GM18502 (cell line): ENCODE data around the gene EIF2AK3.
A peak's percentile ranks its signal among the peaks of the same experiment; 100 is the strongest.

ENCODE experiments used
- ATAC-seq: cut with Tn5 transposase; IDR thresholded peaks from one replicate; pipeline ENCODE4 v1.9.1; 2021; ENCODE audit warnings: mild to moderate bottlenecking; ENCODE audit not compliant: unreplicated experiment, poor library complexity

Gene EIF2AK3

GRCh38 chr2:88601286-88601685, 26.0 kb downstream of the EIF2AK3 start:
- no peak for ATAC-seq

- ATAC-seq, result peak; percentile 99
Observed at GRCh38 chr2:88600038-88600465, 27.2 kb downstream of the EIF2AK3 start.

DNA sequence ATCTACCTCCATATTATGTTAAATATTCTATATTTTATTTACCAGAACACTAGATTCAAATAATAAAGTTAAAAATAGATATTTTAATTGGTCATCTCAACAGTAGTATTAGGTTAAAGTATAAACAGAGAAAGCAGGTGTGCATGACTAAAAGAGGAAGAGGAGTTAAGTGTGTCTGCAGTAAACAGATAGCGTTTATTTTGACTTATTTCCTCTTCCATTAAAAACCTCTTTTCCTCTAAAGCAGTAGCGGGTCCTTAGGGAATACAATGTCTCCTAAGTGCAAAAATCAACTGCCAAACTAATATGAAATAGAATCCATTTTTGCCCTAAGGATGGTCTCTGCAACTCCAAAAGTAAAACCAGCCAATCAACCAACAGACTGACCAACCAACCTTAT, 27.7 kb downstream of the EIF2AK3 start:
- no peak for ATAC-seq

GRCh38 chr2:88597168-88597567, 30.1 kb downstream of the EIF2AK3 start:
- no peak for ATAC-seq

DNA sequence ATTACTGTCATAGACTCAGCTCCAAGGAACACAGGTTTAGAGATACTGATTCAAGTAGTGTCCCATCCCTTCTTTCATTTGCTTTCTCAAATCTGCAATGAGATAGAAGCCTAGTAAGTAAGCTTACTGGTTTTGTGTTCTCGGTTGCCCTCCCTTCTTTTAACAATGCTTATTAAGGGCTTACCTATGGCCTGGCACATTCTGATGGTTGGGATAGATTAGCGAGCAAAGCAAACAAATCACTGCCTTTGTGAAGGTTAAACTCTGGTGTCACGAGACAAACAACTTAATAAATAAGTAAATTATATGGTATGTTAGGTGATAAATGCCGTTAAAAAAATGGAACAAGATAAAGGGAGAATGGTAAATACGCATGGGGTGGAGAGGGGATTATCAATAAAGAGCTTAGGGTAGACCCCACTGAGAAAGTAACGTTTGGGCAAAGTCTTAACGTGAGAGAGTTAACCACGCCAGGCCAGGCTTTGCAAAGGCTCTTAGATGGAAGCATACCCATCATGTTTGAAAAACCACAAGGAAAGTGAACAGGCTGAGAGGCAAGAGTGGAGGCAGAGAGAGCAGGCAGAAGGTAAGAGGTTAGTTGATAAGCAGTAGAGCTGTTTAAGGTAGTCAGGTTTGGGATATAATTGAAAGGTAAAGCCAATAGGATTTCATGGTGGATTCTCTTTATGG, 31.0 kb downstream of the EIF2AK3 start:
- no peak for ATAC-seq

GRCh38 chr2:88591698-88592097, 35.6 kb downstream of the EIF2AK3 start:
- ATAC-seq, result no peak

DNA sequence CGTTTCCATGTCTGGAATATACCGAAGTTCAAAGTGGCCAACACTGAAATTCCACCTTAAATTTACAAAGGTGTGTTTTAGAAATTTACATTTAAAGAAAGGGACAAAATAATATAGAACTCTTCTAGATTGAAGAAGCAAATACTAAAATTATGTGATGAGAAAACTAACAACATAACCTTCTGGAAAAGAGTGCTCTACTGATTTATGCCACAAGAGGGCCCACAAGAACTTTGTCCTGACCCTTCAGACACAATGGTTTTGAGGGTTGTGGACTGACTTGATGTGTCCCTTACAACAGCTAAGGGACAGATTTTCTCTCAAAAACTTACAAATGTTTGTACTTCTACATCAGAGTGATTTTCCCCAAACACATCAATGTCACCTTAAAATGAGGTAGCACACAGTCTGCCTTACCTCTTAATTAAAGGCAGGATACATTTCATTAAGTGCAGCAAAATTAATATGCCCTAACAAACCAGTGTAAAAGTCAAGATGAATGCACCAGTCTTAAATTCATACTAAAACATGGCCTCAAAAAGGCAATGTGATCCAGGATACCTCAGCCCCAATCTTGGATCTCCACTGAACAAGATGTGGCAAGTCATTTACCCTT, 36.2 kb downstream of the EIF2AK3 start:
- peak; percentile 83 for ATAC-seq

DNA sequence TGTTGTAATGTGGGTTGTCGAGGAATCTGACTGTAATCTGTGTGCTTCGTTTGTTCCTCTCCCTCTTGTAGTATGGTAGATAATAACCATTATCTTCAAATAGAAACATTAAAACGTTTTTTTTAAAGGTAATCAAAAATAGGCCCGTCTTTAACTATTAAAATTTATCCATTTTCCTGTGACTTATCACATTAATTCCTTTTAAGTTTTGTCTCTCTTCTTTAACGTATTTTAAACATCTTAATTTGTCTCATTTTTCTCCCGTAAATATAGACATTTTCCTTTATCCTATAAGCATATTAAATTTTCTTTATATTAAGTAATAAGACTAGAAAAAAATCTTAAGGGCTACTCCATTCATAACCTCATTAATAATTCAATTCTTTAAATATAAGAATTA, 41.3 kb downstream of the EIF2AK3 start:
- no peak for ATAC-seq

GRCh38 chr2:88582030-88582429, 45.2 kb downstream of the EIF2AK3 start:
- ATAC-seq, result no peak

DNA sequence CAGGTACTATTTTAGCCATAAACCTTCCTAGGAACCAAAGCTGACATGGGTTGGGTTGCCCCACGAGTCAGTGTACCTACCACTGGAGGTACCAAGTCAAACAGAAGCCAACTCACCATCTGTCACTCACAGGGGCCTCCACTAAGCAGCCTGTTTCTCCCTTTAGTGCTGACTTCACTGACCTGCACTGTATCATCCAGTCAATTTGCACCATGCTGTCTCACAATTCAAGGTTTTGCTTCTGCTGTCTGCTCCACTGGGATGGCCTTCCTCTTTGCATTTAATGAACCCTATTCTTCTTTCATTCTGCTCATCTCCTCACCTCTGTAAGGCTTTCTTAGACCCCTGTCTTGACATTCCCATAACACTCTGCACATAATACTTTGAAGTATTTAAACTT, 47.2 kb downstream of the EIF2AK3 start:
- ATAC-seq, result no peak

DNA sequence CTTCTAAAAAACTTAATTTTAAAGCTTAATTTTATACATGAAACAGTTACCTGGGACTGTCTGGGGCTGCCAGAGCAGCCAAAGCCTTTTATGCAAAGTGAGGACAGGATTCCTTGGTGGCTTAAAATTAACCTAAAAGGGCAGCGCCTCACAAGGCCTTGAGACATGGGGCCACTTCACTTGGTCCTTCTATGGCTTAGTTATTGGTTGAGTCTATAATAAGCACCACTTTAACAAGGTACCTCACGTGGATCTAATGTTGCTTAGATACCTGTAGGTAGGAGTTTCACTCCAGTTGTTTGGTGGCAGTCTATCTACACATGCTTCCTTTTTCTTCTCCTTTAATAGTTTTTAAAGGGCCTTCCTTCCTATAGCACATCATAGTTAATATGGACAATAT, 51.6 kb downstream of the EIF2AK3 start:
- ATAC-seq, result no peak

DNA sequence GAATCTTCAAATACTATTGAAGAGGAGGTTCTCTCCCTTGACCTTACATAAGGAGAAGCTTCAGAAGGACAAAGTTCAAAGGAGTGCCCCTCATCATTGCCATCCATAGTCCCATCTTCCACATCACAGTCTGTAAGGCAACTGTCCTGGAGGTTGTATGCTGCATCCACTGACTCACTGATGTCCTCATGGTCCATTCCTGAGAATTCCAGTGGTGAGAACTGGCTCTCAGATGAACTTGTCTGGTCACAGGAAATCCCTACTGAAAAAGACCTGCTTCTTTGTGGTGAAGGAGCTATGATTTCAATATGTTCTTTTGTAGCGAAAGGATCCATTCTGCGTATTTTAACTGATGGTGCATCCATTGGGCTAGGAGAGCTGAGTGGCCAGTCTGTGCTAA, 52.2 kb downstream of the EIF2AK3 start:
- ATAC-seq, result no peak

DNA sequence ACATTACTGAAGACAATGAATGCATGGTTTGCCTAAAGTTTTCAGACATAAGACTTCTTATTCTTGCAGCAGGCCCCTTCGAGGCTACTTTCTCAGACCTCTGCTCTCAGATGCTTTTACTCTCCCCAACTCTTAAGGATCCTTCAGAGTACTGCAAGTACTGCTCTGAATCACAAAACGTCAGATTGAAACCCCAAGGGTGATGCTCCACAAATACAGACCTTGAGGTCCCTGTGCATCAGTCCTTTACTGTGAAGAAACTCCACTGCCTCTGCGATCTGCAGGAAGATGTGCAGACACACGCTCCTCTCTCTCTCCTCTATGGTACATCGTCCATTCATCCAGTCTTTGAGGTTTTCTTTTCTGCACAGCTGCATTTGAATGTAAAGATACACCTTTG, 52.8 kb downstream of the EIF2AK3 start:
- peak; percentile 96 for ATAC-seq

GRCh38 chr2:88568179-88568578, 59.1 kb downstream of the EIF2AK3 start:
- ATAC-seq, result no peak

DNA sequence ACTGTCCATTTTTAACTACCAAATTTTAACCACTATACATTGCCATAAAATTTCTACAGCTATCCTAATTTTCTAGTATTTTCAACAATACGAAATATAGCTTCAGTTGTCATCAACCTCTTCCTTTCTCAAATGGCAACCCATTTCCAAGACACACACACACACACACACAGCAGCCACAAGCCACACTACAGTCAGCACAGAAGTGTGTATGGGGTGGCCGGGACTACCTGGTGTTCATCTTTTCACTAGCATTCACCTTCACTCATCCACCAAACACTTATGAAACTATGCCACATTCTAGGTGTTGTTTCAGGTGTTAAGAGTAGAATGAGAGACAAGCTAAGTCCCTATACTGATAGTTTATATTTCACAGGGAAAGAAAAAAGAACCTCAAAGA, 62.9 kb downstream of the EIF2AK3 start:
- ATAC-seq, result no peak

DNA sequence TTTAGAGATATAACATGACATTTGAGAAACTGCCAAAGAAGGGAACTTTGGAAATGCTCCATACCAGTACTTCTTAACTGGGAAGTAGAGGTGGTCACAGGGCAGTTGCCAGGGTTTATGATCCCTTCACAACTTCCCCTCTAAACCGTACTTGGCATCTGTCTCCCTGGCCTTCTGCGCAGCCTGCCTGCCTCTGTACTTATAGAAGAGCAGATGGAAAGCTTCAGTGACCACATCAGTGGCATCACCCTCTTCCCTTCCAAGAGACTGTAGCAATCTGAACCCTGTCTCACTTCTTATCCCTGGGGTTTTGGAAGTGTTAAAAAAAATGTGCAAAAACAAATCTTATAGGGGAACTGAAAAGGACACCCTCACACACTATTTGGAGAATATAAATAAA, 64.1 kb downstream of the EIF2AK3 start:
- no peak for ATAC-seq

GRCh38 chr2:88561646-88562388, 65.4 kb downstream of the EIF2AK3 start:
- peak; percentile 77 for ATAC-seq

DNA sequence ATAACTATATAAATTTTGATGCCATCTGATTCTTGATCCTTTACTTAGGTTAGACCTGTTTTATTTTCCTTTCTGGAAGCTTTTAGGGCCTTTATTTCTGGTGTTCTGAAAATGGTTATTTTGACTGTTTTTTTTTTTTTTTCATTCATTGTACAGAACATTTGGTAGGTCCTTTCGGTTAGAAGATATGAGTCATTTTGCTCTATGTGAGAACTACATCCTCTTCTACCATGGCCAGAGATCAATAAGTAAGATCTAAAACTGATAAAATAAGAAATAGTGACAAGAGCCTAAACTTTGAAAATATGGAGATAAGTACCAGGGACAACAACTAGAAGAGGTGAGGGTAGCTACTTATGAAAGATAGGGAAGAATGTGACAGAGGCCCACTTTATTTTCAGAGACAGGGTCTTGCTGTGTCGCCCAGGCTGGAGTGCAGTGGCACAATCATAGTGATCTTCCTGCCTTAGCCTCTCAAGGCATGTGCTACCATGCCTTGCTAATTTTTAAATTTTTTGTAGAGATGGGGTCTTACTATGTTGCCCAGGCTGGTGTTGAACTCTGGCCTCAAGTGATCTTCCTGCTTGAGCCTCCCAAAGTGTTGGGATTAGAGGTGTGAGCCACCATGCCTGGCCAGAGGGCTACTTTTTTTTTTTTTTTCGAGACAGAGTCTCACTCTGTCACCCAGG, 66.5 kb downstream of the EIF2AK3 start:
- peak; percentile 55 for ATAC-seq

DNA sequence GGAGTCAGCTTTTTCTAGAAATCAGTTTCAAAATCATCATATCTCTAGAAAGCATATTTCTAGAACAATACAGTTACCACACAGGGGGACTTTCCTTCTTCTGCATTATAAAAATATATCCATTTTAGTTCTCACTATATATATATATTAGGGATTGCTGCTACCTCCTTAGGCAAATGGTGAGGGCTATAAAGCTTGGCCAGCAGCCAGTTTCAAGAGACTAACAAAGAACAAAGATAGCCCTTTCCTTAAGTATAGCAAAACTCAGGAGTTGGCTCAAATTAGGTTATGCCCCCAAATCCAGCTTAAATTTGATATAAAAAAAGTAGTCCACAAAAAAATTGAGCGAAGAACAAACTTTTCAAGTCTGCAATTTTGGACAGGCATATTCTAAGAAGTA, 70.0 kb downstream of the EIF2AK3 start:
- ATAC-seq, result no peak

DNA sequence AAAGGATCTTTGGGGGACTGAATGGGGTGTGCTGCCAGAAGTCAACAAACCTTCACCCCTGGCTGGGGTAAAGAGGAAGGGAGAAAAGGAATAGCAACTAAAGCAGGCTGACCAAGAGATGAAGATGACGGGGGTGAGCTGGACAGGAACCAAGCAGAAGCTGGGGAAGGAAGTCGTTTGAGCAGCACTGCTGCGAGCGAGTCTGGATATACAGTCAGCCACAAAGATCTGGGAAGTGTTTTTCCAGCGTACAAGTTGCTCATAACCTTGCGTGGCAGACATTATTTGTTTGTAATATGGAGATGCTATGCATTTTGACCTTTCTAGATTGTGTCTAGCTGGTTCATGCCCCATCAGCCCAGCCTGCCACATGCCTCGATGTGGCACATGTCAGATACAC, 71.2 kb downstream of the EIF2AK3 start:
- no peak for ATAC-seq

DNA sequence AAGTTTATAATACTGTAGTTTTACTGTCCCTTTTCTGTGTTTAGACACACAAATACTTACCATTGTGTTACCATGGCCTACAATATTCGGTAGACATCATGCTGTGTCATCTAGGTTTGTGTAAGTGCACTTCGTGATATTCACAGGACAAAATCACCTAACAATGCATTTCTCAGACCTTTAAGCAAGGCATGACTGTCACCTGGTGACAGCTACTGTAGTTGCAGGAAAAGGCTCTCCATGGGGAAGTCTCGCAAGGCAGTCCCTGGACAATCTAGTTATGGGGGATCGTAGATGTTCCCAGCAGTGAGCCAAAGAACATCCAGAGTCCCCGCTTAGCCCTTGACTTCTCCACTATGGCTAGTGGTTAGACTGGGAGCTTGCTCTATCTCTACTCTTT, 73.1 kb downstream of the EIF2AK3 start:
- no peak for ATAC-seq
